Stimulated activated CD8-positive, alpha-beta memory T cell treated with anti-CD3 and anti-CD28 coated beads, Interleukin-7, amount 100 ng/mL, for 4 hours (primary cell): ENCODE measurements around the gene IL1RL2.
A peak's percentile ranks its signal among the peaks of the same experiment; 100 is the strongest.

ENCODE experiments used
- DNase-seq, 2 donors: peaks; one replicate each; pipeline ENCODE4 v3.0.0-alpha.2; 2020; ENCODE audit warnings: low read depth in 2 of 2

Gene IL1RL2

DNA sequence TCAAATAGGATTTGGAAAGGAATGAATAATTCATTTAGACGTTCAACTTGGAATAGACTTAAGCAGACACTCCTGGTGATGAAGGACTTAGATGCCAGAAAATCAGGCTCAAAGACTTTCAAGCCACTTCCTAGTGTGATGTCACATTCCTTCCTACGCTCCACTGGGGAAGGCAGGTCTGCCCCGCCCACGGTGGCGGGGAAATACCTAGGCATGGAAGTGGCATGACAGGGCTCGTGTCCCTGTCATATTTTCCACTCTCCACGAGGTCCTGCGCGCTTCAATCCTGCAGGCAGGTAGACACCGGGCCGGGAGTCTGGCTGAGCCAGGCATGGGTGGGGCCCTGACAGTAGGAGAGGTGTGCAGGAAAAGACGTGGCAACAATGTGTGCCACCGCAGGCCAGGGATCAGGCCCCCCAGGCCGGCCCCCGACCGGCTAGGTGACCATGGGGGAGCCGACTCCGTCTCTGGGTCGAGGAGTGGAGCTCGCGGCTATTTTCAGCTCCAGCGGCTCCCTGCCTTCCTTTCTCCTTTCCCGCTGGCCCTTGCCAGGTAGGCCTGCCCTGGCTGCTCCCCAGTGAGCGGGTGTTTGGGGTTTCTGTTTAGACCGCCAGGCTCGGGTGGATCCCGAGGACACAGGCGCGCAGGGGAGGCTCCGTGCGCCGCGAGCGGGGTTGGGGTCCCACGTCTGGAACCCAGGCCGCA is at the start of gene IL1RL2:
IL1RL2 (plus strand) TSS at position 233 of the 705 bp plus-strand sequence. CDS start 845 bp downstream, outside the sequence.
- no peak for DNase-seq

DNA sequence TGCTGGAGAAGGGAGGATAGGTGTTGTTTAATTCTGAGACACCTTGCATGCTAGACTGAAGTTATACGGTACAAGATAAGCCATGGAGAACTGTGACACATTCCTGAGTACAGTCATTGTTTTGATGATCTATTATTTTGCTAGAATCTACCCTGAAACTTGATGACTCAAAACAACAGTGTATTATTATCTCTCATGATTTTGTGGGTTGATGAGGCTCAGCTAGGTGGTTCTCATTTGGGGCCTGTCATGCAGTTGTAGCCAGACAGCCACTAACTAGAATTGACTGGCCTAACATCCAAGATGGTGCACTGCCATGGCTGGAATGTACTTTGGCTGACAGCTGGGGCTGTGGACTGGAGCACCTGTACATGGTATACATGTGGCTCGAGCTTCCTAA is 49.7 kb upstream of the IL1RL2 start:
- DNase-seq: no peak

DNA sequence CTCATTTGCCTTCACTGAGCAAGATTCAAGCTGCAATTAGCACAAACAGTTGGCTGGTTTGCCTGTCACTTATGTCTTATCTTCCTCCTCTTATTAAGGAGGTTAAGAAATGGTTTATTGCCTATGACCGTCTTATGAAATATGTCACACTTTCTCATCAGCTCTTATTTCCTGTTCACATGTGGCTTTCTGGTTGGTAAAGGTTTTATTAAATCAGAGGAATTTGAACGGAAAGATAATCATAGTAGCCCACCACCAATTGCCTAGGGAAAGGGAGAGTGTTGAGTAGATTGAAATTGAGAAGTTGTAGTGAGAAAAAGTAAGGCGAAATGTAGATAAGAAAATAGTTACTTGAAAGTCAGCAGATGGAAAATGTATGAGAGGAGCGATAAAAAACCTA is 48.5 kb upstream of the IL1RL2 start:
- no peak for DNase-seq

DNA sequence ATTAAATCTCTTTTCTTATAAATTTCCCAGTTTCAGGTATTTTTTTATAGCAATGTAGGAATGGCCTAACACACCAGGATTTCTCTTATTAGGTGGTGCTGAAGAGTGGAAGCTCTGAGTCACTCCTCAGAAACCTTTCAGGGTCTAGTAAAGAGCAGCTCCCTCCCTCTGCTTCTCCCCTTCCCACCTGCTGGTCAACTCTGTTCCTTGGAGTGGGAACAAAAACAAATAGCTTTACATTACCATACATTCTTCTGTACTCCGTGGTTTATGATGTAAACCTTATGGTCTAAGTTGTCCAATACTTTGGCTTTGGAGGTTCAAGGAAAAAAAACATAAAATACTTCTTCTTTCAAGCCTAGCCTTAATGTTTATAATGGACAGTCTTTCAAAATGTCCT is 47.0 kb upstream of the IL1RL2 start:
- DNase-seq: no peak

DNA sequence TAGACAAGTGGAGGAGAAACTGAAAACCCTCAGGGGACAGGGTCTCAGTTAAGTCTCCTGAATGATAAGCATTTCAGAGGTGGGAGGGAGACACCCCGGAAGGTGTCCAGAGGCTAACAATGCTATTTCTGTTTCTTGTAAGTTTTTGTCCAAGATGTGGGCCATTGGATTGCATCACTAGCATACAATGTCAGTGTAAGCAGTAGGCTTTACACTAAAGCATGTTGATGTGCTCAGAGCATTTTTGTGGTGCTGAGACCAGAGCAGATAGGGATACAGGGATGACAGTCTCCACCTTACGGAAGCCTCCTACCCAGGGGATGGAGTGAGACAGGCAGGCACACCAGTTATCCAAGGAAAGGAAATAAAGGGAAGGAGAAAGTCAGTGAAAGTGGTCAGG is 46.4 kb upstream of the IL1RL2 start:
- DNase-seq: no peak

DNA sequence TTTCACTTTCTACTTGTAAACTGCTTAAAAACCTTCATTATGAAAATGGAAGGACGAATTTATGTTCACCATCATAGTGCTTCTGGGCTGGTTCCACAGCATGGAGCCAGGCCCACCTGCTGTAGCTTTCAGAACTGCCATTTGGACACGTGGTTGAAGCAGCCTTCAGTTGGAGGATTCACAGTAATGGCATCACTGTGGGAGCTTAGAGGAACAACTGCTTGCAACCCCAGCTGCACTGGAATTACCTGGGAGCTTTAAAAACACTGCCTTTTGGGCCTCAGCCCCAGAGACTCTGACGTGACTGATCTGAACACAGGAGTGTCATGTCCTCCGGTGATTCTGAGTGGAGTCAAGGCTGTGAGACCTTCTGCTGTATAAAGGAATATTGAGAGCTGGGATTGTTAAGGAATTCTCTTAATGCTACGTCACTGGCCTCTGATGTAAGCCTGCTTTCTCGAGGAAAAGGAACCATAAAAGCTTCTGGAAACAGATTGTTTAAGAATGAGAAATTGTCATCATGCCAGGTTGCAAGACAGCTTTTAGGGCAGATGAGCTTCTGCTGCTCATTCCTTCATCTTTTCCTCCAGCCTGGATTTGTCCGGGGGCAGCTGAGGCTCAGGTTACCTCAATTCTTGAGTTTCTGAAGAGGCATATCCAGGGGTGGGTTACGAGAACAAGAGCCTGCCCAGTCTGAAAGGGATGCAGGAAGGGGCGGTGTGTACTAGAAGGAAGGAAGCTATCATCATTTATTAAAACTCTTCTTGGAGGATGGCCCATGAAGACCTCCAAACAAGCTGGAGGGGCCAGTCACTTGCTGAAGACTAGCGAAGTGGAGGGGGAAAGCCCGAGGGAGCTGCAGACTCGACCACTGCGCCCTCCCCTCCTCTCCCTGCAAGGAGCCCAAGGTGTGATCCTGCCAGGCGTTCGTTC is 45.5 kb upstream of the IL1RL2 start:
- no peak for DNase-seq

DNA sequence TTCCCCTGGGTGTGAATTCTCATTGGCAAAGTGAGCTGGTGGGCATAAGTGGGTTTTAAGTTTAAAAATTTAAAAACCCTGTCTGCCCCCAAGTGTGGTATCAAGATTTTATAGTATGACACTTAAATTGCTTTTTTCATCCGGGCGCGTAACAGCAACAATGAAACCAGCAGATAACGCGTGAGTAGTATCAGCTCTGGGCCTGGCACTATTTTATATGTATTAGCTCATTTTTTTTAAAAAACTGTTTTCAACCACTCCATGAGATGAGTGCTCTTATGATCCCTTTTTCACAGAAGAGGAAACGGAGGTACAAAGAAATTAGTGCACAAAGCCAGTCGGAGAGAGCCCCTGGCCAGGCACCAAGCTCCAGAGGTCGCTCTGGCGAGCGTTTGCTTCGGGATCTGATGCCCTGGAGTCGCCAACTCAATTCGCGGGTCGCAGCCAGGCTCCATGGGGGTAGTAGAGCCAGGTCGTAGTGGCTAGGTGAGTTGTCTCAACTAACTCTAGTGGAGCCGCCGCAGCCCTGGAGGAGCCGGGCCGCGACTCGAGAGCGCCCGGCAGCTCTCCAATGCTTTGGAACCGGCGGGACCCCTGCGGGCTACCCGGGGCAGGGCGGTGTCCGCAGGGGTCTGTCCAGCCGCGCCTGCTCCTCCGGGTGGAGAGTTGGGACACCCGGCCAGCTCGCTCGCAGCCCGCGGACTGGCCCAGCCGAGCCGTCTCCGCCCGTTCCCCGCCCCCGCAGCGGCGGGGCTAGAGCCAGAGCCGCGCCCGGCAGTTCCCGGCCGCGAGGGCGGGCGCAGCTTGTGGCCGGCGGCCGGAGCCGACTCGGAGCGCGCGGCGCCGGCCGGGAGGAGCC is 44.6 kb upstream of the IL1RL2 start, which contains the start of gene IL1R1:
IL1R1 (plus strand) TSS at position 777 of the 859 bp plus-strand sequence. CDS start 14,979 bp downstream, outside the sequence.
- DNase-seq: no peak

DNA sequence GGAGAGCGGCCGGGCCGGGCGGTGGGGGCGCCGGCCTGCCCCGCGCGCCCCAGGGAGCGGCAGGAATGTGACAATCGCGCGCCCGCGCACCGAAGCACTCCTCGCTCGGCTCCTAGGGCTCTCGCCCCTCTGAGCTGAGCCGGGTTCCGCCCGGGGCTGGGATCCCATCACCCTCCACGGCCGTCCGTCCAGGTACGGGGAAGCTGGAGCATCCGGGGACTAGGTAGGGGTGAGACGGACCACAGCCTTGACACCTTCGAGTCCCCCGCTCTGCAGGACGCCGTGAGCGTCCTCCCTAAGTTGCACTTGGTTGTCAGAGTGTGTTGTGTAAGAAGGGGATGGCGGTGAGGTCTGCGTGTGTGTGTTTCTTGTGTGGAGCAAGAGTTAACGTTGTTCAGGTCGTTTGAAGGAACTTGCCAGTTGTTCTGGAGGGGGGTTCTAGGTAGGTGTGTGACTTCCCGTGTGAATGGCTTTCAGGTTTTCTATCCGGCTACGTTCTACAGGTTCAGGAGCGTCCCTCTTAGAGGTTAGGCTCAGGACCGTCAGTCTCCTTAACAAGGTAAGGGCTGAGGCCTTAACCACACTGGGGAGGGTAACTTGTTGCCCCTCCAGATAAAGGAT is 43.9 kb upstream of the IL1RL2 start:
- DNase-seq: no peak

DNA sequence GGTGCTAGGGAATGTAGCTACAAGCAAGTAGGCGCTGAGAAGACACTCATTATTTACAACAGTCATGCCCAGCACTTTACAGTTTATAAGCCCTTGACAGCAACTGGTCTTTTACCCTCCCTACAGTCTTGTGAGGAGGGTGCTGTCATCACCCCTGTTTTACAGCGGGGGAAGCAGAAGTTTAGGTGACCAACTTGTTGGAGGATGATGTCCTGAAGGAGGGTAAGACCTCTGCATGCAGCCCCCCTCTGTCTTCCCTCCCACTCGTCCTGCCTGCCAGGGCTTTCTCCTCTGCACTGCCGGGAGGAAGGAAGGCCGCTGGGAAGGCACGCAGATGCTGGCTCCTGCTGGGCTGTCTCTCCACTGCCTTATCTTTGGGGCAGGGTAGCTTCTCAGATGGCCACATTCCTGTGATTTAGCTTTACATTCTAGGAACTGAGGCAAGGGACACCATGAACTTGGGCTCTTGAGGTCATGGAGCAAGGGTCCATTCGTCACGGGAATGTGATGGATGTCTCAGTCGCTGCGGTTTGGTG is 43.3 kb upstream of the IL1RL2 start:
- no peak for DNase-seq

DNA sequence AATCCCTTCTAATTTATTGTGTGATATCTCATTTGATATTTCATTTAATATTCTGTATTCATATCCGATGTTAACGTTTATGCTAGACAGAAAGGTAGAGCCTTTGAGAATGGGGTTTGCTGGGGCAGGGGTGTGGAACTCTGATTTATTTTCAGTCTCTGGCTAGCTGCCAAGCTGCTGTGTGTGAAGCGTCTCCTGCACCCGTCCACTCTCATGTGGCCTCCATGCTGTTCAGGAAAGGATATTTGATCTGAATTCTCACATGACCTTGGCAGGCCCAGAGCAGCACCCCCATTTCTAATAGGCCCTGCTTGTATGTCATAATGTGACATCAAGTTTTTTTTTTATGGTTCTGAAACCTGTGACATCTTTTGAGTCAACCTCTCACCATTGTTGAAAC is 42.7 kb upstream of the IL1RL2 start:
- no peak for DNase-seq

DNA sequence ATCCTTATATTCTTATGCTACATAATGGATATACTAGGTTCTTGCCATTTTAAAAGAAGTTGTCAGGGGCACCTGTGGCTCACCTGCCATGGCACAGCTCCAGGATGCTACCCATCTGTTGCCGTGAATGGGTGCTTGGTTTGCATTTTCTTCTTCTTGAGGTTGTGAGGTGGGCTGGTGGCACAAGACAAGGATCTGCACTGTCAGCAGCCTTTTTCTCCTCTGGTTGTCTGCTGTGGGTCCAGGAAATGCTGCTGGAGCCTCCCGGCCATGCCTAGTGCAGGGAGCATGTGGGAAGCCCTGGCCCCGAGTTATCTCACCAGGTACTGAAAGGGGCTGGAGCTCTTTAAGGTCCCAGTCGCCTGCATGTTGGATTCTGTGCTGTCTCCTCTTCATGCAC is 41.7 kb upstream of the IL1RL2 start:
- no peak for DNase-seq

DNA sequence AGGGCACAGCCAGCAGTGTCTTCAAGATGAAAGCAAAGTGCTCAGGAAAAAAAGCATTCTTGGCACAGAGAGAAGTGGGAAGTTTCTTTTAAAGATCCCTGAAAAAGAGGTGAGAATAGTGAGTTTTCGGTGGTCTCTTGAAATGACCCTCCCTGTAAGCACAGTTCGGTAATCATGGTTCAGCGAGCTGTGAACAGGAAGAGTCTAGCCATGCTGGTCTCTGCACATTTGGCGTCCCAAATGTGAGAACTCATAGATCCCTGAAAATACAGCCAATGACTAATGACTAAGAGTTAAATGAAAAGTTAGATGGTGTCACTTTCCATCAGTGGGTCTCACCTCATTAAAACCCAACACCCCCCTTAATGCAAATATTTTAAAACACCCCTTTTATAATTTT is 40.9 kb upstream of the IL1RL2 start:
- DNase-seq: no peak

DNA sequence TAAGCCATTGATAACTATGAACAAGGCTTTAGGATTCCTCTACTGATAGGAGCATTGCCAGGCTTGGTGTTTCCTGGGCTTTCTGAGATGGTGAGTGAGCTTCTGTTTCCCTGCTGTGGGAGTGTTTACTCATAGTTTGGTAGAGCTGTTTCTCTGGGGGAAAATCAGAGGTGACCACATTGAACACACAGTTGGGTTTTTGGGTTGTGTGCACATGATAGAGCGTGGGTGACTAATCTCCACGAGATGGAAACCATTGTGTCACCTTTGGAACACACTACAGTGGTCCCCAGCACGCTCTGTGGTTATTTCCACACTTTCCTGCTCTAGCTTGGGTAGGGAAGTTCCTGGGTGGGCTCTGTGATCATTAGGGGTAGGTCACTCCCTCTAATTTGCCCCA is 38.9 kb upstream of the IL1RL2 start:
- peak; percentile 33 to 36 for DNase-seq

DNA sequence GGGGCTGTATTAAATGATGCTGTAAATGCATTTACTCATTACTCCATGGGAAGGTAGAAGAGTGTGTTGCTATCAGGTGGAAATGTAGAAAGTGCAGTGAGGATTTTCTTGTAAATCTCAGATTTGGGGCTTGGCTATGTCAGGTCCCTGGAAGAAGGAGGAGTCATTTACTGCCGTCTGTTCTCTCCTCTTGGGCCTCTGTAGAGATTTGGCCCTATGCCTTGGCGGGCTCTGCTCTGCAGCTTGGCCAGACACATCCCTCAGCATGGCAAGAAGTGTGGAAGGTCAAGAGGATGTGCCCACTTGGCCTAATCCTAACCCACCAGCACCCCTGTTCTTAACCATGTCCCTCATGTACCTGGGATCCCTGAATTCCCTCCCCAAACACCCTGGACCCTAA is 37.6 kb upstream of the IL1RL2 start:
- DNase-seq: no peak

DNA sequence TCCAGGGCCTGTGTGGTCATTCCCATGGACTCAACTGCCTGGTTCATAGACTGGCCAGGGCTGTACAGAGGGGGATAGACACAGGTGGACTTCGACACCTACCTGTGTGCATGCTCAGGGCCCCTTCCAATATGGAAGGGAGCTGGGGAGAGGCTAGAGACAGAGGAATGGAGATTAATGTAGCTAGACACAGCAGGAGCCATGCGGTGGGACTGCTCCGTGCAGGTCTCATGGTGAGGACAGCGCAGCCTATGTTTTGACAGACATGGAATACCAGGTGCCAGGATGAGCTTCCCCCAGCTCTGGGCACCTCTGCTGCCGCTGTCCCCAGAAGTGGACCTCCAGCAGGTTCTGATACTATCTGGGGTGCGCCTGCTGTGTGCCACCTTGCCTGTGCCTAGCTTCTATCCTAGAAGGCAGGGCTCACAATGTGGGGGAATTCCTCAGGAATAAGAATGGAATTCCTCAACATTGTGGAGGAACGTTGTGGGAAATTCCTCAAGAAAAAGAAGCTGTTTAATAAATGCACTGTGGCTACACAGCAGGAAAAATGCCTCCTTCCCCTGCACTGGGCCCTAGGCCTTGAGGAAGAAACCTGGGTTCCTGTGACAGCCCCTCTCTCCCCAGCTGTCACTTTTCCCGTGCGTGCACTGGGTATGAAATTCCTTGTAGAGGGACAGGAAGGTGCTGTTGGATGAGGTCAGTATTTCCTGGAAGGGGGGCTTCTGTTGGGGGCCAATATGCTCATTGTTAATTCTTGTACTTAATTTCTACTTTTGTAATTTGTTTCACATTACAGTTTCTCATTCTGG is 37.0 kb upstream of the IL1RL2 start:
- DNase-seq: no peak

DNA sequence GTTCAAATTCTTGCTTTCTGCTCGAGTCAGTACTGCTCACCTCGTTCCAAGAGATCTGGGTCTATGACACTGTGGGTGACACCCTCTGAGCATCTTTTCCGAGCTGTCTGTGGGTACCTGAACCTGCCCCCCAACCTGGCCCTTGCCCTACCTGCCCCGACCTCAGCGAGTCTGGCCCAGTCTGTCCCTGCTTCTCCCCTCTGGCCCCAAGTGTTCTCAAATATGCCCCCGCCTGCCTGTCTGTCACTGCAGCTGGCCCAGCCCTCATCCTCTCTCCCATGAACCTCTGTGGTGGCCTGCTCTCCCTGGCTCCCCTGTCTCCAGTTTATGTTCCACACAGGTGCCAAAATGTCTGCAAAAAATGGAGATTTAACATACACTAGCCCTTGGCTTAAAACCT is 32.5 kb upstream of the IL1RL2 start:
- no peak for DNase-seq

DNA sequence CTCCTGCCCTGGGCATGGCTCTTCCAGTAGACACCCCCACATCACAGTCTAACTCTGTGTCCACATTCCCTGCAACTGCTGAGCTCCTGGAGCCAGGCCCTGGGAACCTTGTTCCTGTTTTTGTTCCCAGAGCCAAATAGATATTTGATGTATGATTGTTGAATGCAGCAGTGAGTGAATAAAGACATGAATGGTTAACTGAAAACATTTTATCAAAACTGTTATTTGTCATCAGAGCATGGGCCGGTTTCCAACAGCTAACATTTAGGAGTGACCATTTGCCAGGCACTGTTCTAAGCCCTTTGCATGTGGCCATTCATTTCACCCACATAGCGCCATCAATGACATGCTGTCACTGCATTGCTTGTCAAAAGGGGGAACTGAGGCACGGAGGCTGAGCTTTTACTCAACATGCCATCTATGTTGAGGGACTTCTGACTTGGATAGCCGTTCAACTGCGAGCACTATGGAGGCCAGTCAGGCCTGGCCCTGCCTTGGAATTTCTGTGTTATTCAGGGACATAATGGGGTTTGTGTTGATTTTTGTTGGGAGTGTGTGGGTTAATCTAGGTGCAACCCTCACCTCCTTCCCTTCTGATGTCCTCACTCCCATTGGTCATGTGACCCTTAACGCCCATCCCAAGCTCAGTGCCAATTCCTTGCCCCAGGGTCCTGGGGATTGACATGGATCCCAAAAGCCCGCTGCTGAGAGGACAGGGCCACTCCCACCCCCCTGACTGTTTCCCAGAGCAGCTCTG is 31.7 kb upstream of the IL1RL2 start:
- no peak for DNase-seq

DNA sequence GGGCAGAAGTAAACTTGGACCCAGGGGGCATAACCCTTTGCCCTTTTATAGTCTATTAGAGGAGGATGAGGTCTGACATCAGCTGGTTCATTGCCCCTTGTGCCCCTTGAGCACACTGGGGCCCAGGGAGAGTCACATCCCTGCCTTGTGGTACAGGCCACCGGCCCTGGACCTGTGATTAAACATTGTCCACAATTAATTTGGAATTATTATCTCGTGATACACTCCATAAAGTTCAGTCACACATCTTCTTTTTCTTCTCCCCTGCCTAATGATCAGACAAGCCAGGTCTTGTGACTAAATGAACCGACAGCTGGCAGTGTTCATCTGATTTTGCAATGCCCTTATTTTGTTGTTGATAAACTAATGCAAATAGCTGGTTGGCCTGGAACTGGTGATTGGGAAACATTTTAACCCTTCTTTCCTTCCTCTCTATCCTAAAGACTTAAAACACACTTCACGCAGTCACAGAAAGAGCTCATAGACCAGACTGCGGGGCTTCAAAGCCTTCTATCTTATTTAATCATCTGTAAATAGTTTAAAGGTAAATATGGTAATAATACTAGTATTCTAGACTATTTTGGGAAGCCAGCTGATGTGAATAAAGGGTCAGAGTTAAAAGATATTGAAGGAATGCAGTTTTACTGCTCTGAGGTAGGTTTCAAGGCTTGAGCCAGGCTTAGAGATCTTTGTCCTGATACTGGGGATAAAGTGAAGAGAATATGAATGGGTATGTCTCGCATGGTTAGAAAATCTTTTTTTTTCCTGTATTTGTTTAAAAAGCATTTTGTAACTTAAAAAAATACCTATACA is 30.9 kb upstream of the IL1RL2 start:
- DNase-seq: no peak
